ENCODE results near the gene IREB2. TPM values are rescaled to one million over a fixed set of nuclear protein-coding genes. Genes with fewer than 3 reads are reported as not detected.

The IREB2 gene
- total RNA-seq, 1 donor from 2014 or later, result 33.0 TPM

GRCh38 chr15:78550815-78551214 lies 112.8 kb downstream of the IREB2 start:
- ATAC-seq, result no peak

Other genes starting within 250 kb of the IREB2 start
- not detected for gene ACSBG1, start 203.7 kb upstream of the IREB2 start, total RNA-seq
- 9.5 TPM for gene DNAJA4, start 173.7 kb upstream of the IREB2 start, total RNA-seq
- 38.3 TPM for gene SKIC8, start 138.6 kb upstream of the IREB2 start, total RNA-seq
- gene CRABP1, start 97.9 kb upstream of the IREB2 start, total RNA-seq, result not detected
- 4.3 TPM for gene HYKK, start 69.4 kb downstream of the IREB2 start, total RNA-seq
- gene PSMA4, start 102.2 kb downstream of the IREB2 start, total RNA-seq, result 133 TPM
- 4.3 TPM for gene CHRNA5, start 127.3 kb downstream of the IREB2 start, total RNA-seq
- gene CHRNA3, start 182.8 kb downstream of the IREB2 start, total RNA-seq, result 0.20 TPM
- 0.72 TPM for gene CHRNB4, start 203.0 kb downstream of the IREB2 start, total RNA-seq

Measured in esophagus mucosa (tissue), 1 donor.